SW480 (cell line): ENCODE data around the gene PDCD11.
"Not testable (repeated sequence)": the region's sequence is repeated elsewhere in the genome, so short reads cannot be mapped to it uniquely, and the experiment has no call there.

ENCODE experiments used
- DNase-seq: peaks from one replicate; pipeline ENCODE4 v3.0.0-alpha.2; 2016; ENCODE audit warnings: low spot score

Gene PDCD11

GRCh38 chr10:103396067-103396788, at the start of gene PDCD11, which contains the start of gene ATP5MK:
Gene PDCD11, plus strand, starts transcription at chr10:103396626. Its CDS starts 1,801 bp downstream, at chr10:103398427.
Gene ATP5MK, minus strand, starts transcription at chr10:103396475. Its CDS starts 4,018 bp downstream, at chr10:103392457.
- DNase-seq = peak; percentile 98

GRCh38 chr10:103350175-103350516, 46.3 kb upstream of the PDCD11 start:
- no peak for DNase-seq

- peak; percentile 73 for DNase-seq
These were observed 45.7 kb upstream of the PDCD11 start, which contains the start of gene PCGF6 for GRCh38 chr10:103350517-103351260. Gene PCGF6, minus strand, starts transcription at chr10:103351140. Its CDS starts 74 bp downstream, at chr10:103351066.

GRCh38 chr10:103353281-103353680, 43.1 kb upstream of the PDCD11 start:
- DNase-seq = peak; percentile 8

GRCh38 chr10:103354567-103354966, 41.9 kb upstream of the PDCD11 start:
- DNase-seq = not testable (repeated sequence)

GRCh38 chr10:103355906-103356599, 40.4 kb upstream of the PDCD11 start:
- DNase-seq = no peak

GRCh38 chr10:103359493-103359892, 36.9 kb upstream of the PDCD11 start:
- DNase-seq = not testable (repeated sequence)

- DNase-seq = not testable (repeated sequence)
These were observed 35.6 kb upstream of the PDCD11 start for GRCh38 chr10:103360791-103361190.

GRCh38 chr10:103367379-103367781, 29.0 kb upstream of the PDCD11 start:
- no peak for DNase-seq

- peak; percentile 96 for DNase-seq
These were observed 28.5 kb upstream of the PDCD11 start, which contains the start of gene TAF5 for GRCh38 chr10:103367782-103368518. Gene TAF5, plus strand, starts transcription at chr10:103367976. Its CDS starts 14 bp downstream, at chr10:103367990.

GRCh38 chr10:103373544-103373943, 22.9 kb upstream of the PDCD11 start:
- no peak for DNase-seq

- DNase-seq = no peak
These were observed 22.2 kb upstream of the PDCD11 start for GRCh38 chr10:103374263-103374662.

GRCh38 chr10:103382769-103383168, 13.7 kb upstream of the PDCD11 start:
- no peak for DNase-seq

GRCh38 chr10:103394180-103394579, 2.2 kb upstream of the PDCD11 start:
- DNase-seq = no peak

GRCh38 chr10:103395754-103396066, 716 bp upstream of the PDCD11 start:
- DNase-seq = peak; percentile 26

- DNase-seq = no peak
These were observed 312 bp downstream of the PDCD11 start for GRCh38 chr10:103396789-103397087.

GRCh38 chr10:103397191-103397825, 882 bp downstream of the PDCD11 start:
- no peak for DNase-seq

GRCh38 chr10:103413564-103413963, 17.1 kb downstream of the PDCD11 start:
- no peak for DNase-seq

- no peak for DNase-seq
These were observed 19.2 kb downstream of the PDCD11 start for GRCh38 chr10:103415581-103415980.

GRCh38 chr10:103416436-103417147, 20.2 kb downstream of the PDCD11 start:
- peak; percentile 60 for DNase-seq

GRCh38 chr10:103417148-103417469, 20.7 kb downstream of the PDCD11 start:
- DNase-seq = not testable (repeated sequence)
